Fibroblast of peridontal ligament (primary cell): ENCODE data around the gene LSM3.
A peak's percentile ranks its signal among the peaks of the same experiment; 100 is the strongest.

ENCODE experiments used
- DNase-seq: peaks from one replicate; pipeline ENCODE4 v3.0.0-alpha.2; 2010; ENCODE audit errors: extremely low read depth

LSM3 gene

DNA sequence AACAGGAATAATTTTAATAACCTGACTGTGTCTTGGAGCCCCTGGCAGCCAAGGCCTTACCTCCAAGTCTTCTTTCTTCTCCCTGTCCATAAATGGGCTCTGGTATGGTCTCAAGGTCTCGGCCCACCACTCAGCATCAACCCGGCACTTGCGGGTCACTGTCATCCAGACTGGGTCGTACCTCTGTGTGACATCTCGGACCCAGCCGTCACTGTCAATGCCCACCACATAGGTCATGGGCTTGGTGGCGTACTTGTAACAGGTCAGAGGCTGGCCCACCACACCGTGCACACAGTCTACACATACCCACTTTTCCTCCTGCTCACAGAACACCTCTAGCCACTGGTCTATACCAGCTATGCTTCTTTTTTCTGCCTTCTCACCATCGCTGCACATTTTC is 20.7 kb upstream of the LSM3 start:
- no peak for DNase-seq

DNA sequence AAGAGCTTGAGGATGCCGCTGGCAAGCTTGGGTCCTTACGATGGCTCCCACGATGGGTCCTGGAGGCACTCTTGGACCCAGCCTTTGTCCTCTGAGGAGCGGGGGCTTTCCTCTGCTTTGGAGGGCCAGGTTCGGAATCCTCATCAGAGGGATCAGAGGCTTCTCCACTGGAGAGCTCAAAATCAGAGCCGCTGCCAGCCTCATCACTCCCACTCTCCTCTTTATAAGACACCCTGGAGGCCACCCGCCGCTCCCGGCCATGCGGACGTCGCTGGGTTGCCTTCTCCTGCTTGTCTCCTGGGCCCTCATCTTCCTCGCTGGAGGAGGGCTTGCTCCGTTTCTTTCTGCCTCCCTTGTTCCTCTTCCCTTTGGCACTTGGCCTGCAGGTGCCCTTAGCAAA is 20.2 kb upstream of the LSM3 start:
- no peak for DNase-seq

DNA sequence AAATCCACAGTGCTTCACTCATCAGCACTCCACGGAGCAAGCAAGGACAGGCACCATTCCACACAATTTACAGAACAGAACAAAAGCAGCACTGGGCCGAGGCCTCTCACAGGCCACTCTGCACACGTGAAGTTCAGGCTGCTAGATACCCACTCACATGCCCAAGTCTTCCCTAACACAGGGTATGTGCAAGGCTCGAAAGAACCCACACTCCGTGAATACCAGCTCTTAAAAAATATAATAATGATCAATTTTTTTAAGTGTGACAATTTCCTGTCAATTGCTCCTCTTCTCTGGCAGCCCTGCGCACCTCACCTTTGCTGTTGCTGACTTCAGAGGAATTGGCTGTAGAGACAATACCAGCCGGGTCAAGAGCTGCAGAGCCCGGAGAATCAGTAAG is 19.2 kb upstream of the LSM3 start:
- no peak for DNase-seq

DNA sequence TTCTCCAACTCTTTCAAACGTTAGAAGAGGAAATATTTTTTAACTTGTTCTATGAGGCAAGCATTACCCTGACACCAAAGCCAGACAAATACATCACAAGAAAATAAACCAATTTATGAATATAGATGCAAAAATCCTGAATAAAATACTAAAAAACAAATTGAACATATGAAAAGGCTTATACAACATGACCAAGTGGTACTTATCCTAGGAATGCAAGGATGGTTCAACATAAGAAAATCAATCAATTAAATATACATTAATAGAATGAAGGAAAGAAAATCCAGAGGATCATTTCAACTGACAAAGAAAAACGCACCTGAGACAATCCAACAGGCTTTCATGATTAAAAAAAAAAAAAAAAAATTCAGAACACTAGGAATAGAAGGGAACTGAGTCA is 17.3 kb upstream of the LSM3 start:
- DNase-seq, result no peak

DNA sequence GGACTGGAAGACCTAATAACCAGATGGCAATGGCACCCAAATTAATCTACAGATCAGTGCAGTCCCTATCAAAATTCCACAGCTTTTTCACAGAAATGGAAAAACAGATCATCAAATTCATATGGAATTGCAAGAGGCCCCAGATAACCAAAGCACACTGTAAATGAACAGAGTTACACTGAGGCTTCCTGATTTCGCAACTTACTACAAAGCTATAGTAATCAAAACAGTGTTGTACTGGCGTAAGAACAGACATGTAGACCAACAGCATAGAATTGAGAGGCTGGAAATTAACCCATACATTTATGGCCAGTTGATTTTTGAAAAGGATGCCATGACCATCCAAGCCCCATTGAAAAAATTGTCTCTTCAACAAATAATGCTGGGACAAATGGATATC is 16.4 kb upstream of the LSM3 start:
- no peak for DNase-seq

DNA sequence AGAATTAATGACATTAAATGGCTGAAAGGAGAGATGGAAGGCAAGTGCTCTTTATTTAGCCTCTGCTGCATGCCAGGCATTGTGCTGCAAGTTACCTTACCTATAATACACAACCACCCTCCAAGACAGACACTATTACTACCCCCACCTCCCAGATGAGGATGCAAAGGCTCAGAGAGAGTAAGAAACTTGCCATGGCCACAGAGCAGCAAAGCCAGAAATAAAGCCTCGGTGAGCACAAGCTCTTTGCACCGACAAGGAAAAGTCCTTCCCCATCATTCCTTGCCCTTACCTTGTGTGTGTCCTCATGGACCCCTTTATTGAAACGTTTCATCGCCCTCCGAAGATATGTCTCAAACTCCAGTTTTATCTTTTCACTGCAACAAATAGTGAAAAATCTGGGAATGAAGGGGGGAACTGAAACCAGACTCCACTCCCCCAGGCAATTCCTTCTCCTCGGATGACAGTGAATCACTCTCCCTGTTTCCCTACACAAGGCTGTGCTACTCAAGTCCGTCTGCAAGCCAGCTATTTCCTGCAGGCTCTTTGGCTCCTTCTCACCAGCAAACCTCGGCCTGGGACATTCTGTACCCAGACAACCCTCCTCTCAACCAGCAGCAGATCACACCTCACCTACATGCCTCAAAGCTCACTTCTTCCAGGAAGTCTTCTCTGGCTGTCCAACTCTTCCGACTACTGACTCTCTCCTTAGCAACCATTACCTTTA is 11.6 kb upstream of the LSM3 start:
- no peak for DNase-seq

DNA sequence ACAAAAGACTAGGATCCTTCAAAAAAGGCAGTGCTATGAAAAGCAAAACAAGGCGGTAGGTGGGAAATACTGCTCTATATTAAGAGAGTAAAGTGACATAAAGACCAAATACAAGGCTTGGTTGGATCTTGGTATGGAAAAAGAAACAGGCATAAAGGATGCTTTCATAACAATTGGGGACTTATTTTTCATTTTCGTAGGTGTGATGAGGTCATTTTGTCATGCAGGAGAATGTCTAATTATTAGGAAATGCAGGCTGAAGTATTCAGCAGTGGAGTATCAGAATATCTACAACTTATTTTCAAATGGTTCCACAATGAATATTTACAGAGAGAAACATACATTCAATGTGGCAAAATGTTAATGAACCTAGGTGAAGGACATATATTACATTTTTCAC is 9.2 kb upstream of the LSM3 start:
- DNase-seq, result no peak

DNA sequence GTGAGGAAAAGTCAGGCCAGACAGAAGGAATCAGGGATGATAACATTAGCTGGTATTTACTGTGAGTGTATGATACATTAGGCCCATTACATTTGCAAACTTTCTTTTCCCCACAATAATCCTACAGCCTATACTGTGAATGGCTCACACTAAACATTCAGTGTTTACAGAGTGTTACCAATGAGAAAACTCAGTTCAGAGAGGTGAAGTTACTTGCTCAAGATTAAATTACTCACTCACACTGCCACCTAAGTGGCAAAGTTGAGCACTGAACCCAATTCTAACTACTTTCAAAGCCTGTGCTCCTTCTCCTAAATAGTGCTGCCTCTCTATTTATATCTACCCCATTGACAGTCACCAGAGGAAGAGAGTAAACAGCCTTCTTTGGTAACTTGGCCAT is 8.7 kb upstream of the LSM3 start:
- no peak for DNase-seq

DNA sequence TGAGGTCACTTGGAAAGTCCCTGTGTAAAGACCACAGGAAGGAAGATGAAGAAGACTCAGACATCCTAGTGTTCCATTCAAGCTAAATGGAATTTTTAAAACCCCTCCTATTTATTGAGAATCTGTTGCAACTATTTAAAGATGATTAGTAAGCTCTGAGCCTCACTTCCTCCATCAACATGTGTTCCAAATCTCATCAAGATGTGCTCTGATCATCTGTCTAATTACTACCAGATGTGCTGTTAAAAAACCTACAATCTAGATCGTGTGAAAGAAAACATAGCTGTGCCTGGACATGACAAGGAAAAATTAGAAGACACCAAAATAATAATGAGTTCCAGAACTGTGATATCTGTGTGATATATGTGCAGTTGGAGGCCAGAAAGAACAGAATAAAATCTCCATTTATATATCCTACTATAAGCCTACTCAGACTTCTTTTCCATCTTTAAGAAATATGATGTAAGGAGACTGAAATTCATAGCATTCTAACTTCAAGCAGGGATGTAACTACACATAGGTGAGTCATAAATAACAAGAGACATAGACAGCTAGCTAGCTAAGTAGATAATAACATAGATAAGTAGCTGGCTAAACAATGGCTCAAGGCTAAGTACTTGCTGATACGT is 8.0 kb upstream of the LSM3 start:
- peak; percentile 31 for DNase-seq

DNA sequence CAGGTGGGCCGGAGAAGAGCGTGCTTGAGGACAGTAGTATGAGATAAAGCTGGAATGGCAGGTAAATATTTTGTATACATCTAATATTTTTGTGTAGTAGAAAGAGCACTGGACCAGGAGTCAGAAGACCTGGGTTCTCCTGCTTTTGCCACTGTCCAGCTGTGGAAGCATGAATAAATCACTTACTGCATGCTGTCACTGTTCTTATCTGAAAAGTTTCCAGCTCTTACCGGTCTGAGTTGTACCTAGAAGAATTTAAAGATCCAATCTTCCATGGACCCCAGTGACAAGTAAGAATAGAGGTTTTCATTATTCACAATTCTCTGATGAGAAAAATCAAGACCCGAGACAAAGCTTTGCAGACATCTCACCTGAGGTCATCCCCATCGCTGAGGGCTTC is 6.1 kb upstream of the LSM3 start:
- DNase-seq, result no peak

DNA sequence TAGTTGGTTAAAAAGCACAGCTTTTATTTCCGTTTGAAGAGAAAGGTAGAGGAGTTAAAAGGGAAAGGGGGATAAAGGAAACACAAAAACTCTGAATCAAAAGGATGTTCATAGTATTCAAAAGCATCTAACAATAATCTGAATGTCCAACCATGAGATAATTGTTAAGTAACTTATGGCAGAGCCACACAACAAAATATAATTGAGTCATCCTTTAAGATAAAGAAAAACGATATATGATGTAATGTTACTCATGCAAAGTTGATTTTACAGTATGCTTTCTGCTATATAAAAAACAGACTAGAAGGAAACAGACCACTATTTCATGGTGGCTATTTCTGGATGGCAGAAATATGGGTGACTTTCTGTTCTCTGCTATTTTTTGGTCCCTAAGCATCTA is 4.1 kb upstream of the LSM3 start:
- DNase-seq, result peak; percentile 6

DNA sequence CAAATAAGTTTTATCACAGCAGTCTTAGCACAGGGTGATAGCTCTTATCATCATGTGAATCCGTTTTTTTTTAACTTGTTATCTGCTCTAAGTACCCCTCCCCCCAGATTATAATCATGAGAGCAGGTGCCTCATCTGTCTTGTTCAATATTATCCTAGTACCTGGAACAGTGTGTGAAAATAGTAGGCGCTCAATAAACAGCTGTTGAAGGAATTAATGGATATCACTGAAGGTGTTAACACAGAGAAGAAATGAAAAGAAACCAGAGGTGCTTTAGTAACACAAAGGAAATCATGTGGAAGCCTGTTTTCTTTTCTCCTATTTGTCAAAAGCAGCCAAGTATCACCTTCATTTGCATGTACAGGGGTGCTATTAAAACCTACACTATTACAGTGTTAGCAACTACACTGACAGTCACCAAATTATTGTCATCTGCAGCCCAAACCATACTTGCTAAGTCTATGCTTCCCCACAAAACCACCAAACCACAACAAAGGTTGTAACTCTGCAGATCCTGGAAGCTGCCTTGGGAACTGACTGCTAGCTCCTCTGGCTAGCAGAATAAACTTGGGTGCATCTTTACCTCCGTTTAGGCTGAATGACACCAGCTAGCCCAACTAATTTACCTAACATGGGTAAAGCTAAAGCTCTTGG is 3.1 kb upstream of the LSM3 start:
- peak; percentile 25 for DNase-seq

DNA sequence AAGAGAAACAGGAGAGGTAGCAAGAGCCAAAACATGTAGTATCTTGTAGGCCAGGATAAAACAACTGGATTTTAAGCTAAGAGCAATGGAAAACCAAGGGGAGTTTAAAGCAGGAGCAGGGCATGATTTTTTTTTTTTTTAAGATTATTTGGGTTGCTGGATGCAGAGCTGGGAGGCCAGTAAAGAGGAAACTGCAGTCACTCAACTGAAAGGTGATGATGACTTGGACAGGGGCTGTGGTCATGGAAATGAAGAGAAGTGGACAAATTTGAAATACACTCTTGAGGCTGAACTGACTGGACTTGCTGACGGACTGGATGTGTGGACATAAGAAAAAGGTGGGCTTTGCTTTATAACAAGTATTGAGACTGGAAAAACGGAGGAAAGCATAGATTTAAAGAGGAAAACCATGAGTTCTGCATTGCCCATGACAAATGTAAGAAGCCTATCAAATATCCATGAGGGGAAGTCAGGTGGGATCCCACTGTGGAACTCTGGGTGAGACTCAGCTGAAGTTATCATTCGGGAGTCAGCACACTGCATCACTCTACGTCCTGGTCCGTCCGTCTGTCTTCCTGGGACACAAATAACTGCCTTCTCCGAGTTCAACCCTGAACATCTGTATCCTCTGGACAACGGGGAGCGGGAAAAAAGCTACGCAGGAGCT is 904 bp upstream of the LSM3 start:
- peak; percentile 42 for DNase-seq

DNA sequence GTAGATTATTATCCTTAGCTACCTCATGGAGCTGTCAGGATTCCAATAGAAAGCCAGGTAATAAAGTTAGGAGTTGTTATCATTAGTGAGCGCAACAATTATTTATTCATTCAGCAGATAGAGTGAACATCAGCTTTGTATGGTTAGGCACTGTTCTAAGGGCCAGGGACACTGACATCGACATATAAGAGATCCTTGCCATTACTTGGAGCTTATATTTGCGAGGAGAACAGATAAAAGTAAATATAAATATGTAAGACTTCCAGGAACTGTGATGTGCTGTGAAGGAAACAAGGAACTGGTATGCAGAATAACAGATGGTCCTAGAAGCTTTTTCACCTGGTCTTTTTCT is 473 bp downstream of the LSM3 start:
- DNase-seq, result no peak

DNA sequence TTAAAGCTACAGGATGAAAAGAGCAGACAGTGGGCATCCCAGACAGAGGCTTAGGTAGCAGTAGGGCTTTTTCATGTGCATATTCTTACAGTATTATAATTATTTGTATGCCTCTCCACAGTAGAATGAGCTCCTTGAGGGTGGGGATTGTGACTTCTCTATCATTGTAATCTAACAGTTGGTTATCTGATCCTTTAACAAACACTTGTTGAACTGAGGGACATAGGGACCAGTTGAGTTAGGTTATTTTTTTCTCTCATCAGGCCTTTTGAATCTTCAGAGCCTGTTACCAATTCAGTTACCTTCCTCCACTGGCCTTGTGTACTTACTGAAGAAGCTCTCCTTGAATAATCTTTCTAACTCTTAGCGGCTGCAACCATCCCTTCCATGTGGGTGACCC is 1.2 kb downstream of the LSM3 start:
- DNase-seq, result no peak

DNA sequence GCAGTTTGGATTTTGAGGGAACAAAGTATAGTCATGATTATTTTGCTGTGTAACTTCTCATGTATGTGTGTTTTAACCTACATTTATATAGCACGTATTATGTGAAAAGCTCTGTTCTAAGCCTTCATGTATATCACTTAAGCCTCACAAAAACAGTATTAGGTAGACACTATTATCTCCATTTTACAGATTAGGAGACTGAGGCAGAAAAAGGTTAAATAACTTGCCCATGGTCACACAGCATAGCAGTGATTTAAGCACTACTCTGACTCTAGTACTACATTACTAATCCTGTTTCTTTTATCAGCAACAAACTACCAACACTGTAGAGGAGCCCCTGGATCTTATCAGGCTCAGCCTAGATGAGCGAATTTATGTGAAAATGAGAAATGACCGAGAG is 2.6 kb downstream of the LSM3 start:
- DNase-seq, result no peak

DNA sequence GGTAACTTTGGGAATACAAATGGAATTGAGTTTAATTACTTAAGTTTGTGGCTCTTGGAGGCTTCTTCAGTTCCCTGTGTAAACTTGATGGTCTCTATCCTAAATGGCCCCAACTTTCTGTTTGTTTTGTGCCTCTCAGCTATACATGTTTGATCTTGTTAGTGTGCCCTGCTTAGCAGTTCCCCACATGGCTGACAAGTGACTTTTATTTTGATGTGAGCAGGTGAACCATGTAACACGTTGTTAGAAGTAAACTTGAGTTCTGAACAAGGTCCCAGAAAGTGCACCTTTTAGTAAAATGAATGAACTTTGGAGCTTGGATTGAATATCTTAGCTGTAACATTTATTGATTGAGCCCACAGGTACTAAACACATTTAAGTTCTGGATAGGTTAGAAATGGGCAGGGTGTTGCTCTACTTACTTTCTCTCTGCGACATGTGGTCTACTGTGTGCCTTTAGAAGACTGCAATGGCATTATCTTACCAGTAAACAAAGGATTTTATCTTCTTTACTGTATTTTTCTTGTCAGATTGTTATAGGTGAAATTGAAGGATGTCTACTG is 4.5 kb downstream of the LSM3 start:
- DNase-seq, result no peak

DNA sequence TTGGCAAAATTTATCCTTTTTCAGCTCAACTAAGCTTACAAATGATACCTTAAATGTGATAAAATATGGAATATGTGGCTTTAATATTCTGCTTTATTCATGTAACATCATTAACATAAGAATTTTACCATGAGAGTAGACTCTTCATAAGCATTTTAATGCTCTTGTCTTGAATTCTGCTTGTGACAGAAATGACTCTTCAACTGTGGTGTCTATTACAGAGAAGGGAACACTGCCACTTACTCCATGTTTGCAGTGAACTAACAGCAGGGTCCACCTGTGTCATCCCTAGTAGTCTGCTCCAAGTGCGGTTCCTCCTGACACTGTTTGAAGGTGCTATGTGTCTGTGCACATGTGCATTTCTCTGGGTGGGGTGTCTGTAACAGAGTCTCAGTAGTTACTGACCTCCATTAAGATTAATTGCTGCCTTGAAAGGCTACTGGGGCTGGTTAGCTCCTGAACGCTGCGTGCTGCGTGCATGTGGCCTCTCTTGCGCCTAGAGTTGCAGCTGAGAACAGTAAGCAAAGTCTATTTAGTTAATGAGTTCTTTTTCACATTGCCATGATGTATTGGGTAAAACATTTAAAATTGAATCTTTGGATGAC is 8.3 kb downstream of the LSM3 start:
- DNase-seq, result no peak

DNA sequence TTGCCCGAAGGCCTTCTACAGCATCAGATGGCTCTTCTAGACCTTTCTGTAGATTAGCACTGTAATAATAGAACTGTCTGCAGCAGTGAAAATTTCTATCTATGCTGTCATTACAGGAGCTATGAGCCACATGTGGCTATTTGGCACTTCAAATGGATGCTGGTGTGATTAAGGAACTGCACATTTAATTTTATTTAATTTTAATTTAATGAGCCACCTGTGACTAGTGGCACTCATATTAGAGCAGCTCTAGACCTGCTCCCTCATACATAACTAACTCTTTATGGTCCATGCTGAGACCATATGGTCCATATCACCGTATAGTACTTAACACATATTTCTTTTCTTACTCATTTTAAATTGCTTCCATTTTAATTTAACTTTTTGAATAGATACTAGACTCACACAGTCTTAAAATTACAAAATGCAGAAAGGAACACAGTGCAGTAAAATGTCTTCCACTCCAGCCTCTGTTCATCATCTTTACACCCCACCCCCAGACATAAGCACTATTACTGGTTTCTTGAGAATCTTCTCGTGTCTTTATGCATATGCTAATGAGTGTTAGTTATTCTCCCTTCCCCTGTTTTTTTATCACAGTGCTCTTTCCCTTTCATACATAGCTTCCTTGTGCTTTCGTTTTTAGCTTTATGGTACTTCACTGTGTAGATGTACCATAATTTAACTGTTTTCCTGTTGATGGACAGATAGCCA is 9.6 kb downstream of the LSM3 start:
- no peak for DNase-seq

DNA sequence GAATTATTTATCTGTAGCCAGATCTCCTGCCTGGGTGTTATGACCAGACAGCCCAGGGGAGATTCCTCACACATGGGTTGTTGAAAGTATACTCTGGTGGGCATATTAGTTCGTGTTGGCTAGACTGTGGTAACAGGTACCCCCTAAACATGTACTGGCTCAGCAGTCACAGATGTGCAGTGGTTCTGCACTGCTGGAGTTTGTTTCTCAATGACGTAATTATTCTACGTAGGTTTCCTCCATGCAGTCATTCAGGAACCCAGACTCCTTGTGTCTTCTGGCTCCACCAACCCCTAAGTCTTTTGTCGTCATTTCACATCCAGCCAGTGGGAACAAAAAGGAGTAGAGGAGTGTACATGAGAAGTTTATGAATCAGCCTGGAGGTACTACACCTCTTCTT is 16.2 kb downstream of the LSM3 start:
- DNase-seq, result no peak

DNA sequence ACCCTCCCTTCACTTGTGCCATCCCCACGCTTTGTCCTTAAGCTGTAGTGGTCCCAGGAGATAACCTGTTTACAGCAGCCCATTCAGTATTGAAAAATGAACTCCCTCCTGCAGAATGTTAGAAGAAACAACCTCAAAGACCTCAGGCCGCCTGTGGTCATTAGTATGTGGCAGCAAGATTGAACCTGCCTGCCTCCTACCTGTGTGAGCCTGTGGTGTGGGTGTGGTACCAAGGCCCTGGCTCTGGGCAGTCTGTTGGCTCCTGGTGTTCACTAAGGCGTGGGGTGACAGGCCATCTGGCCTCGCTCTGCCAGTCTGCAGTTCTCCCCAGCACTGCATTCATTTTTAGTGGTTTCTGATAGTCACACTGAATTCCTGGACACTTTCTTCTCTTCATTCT is 21.0 kb downstream of the LSM3 start:
- DNase-seq, result no peak

DNA sequence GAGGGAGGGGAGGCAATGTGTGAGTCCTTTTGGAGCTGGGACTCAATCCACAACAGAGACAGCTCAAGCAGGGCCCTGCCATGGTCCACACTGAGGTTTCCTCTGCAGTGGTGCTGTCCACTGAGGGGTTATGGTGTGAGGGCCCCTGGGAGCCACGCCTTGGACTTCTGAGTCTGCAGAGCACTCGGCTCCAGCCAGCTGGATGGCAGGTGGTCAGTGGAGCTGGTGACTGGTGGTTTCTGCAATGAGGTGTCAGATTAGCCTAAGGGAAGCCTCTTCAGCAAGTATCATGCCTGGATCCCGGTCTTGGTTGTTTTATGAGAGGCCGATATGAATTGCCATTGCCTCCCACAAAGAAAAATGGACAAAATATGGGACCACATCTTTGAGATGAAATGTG is 21.7 kb downstream of the LSM3 start:
- no peak for DNase-seq
